Stimulated activated CD8-positive, alpha-beta memory T cell treated with anti-CD3 and anti-CD28 coated beads, Interleukin-15, amount 100 ng/mL, for 48 hours (primary cell): Measurements from ENCODE around the gene CA10.

ENCODE experiments used
- DNase-seq, 2 donors: peaks; one replicate each; pipeline ENCODE4 v3.0.0-alpha.2; 2020; ENCODE audit warnings: low read depth in 2 of 2

The CA10 gene

GRCh38 chr17:51767287-51767686, 391.2 kb downstream of the CA10 start:
- no peak for DNase-seq

DNA sequence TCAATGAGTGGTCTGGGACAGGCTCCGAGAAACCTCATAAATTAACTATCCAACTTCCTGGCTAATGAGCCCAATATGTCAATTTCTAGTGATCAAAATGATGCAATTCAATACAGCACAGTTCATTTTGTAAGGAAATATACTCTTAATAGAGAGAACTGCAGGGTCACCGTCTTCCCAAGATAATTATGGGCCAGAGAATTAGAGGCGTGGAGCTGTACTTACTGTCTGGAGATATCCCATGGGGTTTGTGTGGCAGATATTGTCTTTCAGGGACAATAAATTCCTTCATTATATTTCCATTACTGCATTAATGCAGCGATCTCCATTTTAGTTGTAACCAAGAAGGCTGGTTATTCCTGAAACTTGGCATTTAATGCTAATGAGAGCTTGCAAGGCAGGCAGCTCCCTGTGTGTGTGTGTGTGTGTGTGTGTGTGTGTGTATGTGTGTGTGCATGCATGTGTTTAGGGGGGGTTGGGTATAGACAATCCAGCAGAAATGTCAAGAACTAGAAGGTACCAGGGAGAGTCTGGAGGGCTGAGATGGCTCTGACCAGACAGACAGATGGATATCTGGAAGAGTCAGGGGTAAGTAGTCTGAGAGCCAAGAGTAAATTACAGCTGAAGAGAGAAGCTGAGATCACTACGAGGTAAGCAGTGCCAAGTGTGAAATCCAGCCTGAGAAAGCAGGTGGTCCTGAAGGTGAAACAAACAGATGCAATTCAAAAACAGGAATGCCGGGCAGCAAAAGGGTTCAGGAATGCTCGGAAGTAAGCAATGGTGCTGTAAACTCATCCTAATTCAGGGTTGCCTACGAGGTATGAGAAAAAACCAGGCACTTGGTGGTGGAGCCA, 393.0 kb downstream of the CA10 start:
- no peak for DNase-seq

DNA sequence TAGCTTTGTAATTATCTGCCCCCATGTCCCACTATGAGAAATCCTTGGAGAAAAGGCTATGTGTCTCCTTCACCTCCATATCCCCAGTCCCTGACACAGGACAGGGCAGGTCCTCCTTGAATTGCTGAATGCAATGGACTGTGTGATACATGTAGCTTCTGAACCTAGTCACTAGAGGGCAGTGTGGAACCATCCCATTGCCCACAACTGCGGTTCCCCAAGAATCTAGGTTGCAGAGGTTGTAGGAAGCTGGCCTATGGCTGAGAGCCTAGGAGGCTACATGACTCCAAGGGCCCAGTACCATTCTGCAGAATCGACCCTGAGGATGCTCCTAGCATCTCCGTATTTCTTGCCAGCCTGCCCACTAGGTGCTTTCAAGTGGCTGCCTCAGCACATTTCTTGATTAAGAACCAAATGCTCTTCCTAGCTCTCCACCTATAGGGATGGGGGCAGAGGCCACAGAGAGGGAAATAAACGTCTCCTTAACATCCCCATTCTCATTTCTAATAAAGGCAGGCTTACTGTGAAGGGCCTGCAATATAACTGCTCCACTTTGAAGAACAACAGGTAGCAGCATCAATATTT, 394.0 kb downstream of the CA10 start:
- DNase-seq = peak in 1 of 2 donors; percentile 1

DNA sequence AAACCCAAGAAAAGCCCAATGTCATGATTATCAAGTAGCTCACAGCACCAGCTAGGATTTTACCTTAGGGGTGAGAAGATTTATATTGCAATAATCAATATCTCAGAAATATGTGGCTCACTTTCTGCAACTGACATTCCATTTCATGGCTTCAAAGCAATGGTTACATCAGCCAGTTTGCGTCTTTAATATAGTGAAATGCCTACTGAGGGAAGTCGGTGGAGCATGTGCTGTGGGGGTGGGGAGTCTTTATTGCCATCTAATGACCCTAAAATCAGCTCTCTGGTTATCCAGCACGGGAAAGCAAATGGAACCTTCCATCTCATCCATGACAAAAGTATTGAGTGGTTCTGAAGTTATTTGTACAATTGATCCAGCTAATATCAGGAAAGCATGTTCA, 395.5 kb downstream of the CA10 start:
- no peak for DNase-seq

DNA sequence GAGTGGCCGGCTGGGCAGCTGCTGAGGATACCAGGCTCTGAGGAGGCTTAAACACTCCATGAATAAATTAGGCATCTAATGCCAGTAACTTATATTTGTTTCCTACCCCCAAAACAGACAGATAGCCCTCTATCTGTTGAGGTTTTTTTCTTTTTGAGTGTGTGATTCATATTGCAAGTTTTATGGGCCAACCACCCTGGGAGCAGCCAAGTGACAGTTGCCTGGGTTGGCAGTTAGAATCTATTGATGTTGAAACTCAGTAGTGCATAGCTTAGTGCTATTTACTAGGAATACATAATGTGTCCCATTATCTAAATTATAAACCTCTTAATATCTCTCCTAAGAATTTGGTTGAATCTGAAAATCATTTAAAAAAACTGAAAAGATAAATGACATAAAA, 397.4 kb downstream of the CA10 start:
- no peak for DNase-seq

- DNase-seq = no peak
Measured at GRCh38 chr17:51759260-51759659, 399.3 kb downstream of the CA10 start.

DNA sequence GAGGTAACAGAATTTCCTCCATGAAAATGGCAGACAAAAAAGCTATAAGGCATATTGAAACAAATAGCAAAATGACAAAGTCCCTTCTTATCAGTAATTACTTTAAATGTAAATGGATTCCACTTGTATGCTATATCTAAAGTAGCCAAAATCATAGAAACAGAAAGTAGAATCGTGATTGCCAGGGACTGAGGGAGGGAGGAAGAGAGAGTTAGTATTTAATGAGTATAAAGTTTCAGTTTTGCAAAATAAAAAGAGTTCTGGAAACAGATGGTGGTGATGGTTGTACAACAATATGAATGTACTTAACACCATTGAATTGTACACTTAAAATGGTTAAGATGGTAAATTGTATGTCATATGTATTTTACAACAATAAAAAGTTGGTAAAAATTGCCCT, 407.4 kb downstream of the CA10 start:
- no peak for DNase-seq

GRCh38 chr17:51748749-51749604, 409.5 kb downstream of the CA10 start:
- DNase-seq = no peak

DNA sequence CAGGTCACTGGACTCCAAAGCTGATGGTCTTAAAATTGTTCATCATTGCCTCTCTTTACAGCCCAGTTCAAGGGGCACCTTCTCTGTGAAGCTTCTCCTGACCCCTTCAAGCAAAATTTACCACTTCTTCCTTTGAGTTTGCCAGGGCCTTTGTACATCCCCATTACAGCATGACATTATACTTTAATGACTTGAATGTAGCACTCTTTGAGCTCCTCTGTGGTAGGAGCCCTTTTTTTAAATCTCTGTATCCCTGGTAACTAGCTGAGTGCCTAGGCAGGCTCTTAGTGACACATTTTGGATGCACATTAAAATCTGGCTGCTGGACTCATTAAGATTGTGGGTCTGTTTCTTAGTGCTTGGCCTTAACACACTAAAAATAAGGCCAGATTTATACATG, 412.1 kb downstream of the CA10 start:
- no peak for DNase-seq

GRCh38 chr17:51745993-51746392, 412.5 kb downstream of the CA10 start:
- DNase-seq = no peak

DNA sequence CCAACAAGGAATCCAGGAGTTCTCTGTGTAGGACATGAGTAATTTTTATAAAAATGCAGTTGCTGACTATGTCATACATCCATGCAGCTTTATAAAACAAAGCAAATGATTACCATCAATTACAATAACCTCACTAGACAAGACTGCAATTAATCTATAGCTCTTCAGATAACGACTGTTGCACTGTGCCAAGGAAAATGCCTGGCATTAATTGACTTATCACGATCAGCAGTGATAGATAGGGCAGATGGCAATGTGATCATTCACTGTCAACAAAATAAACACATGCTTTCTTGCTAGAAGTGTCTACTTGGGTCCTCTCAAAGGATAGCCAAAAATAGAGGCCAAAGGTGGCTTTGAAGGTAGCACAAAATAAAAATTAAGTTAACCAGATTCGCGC, 415.0 kb downstream of the CA10 start:
- DNase-seq = no peak

DNA sequence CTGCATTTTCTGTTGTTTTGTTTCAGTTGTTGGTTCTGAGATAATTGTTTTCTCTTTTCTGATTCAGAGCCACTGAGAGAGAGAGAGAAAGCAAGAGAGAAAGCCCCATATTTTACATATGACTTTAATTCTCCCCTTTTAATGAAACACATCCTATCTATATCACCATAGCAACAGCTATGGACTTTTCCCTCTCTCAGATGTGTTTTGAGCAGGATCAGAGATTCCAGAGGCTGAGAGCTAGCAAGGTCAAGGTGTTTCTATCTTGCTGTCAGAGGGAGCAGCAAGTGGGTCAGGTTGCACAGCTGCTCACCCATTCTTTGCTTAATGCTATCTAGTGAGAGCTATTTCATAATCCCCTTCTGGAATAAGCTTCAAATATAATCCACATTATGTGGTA, 415.9 kb downstream of the CA10 start:
- DNase-seq = no peak

GRCh38 chr17:51741458-51741857, 417.1 kb downstream of the CA10 start:
- DNase-seq = no peak

DNA sequence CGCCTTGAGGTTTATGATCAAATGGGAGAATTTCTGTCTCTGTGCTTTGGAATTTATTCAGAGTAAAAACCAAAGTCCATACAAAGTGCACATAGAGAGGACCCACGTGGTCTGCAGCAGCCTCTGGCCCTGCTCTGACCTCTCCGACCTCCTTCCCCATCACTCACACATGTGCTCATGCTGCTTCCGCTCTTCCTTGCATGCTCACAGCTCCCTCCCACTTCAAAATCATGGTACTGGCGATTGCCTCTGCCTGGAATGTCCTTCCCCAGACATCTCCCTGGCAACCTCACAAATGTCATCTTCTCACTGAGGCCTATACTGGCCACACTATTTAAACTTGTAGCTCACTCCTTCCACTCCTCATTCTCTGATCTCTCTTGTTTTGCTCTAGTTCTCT, 418.0 kb downstream of the CA10 start:
- DNase-seq = no peak

- no peak for DNase-seq
Measured at GRCh38 chr17:51739245-51739886, 419.1 kb downstream of the CA10 start.

DNA sequence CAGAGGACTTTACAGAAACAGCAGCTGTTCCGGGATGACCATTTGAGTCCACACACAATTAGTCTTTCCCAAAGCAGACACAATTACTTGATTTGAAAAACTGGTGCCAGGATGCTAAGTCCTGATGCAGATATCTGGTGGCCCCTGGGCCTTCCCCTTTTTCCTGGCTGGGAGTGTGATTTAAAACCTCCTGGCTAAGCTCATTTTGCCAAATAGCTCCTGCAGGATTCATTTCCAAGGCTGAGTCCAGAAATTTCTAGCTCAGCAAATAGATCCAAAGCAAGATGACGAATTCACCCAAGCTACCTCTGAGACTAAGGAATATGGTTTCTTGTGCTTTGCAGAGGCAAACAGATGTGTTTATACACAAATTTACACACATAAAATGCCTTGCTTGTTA, 422.2 kb downstream of the CA10 start:
- no peak for DNase-seq

GRCh38 chr17:51734976-51735375, 423.5 kb downstream of the CA10 start:
- no peak for DNase-seq

- no peak for DNase-seq
Measured at GRCh38 chr17:51734462-51734861, 424.1 kb downstream of the CA10 start.

DNA sequence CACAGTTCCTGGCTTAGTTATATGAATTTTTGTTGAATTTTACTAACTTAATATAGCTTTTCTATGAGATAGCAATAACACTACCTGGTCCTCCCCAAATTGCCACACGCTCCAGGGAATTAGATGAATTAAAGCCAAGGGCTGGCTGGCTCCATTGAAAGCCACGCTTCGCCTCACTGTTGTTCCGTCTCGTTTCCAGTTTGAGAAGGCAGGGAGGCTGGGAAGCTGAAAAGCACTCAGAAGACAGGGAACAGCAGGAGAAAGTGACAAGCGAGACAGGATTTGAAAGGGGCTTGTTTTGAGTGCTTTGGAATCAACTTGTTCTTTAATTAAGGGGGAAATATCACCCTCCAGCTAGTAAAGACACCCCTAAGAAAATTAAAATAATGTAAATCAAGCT, 425.3 kb downstream of the CA10 start:
- no peak for DNase-seq

DNA sequence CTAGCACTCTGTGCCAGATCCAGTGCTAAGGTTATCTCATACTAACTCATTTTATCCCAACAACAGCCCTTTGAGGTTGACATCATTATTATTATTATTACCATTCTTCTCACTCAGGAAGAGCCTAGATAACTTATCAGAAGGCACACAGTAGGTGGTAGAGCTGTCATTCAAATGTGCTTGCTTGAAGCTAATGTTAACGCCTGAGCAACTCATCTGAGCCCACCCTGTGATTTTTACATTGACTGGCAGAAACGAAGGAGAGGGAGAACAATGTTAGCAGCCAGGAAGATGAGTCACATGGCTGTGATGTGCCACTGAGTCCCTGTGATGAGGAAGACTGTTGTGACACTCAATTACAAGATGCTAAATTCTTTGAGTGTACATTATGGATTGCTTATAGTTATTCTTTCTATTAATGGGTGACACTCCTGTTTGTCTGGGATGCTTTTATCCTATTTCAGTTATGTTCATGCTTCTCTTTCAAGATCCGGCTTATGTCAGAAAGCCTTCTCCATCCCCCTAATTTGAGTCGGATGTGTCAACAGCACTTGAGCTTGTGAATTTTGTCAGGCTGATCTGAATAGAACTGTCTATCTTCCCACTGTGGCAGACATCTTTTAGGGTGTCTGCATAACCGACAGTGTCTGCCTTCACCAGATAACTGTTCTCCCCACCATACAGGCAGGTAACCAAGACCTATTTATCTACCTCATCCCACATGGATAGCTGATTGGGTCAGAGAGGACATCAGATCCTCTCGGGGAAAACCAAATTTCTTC, 426.4 kb downstream of the CA10 start:
- DNase-seq = no peak

- no peak for DNase-seq
Measured at GRCh38 chr17:51730303-51731050, 428.0 kb downstream of the CA10 start.
